ENCODE measurements around the gene CAMK2A.

CAMK2A gene

GRCh38 chr5:150289551-150290390, at the start of gene CAMK2A:
Gene CAMK2A (minus strand): TSS chr5:150289773. CDS start chr5:150289625, 148 bp downstream.
- DNase-seq, result no peak

- DNase-seq, result no peak
Measured at GRCh38 chr5:150339165-150339564, 49.6 kb upstream of the CAMK2A start.

- no peak for DNase-seq
Measured at GRCh38 chr5:150338546-150338945, 49.0 kb upstream of the CAMK2A start.

GRCh38 chr5:150335778-150336177, 46.2 kb upstream of the CAMK2A start:
- DNase-seq, result no peak

GRCh38 chr5:150333400-150333799, 43.8 kb upstream of the CAMK2A start:
- DNase-seq, result no peak

- DNase-seq, result no peak
Measured at GRCh38 chr5:150329881-150330876, 40.6 kb upstream of the CAMK2A start.

GRCh38 chr5:150329038-150329437, 39.5 kb upstream of the CAMK2A start:
- DNase-seq, result no peak

- DNase-seq, result no peak
Measured at GRCh38 chr5:150328515-150328914, 38.9 kb upstream of the CAMK2A start.

GRCh38 chr5:150327139-150327538, 37.6 kb upstream of the CAMK2A start:
- DNase-seq, result no peak

GRCh38 chr5:150326707-150327106, 37.1 kb upstream of the CAMK2A start:
- DNase-seq, result no peak

GRCh38 chr5:150325426-150325825, 35.9 kb upstream of the CAMK2A start:
- DNase-seq, result no peak

GRCh38 chr5:150323819-150324218, 34.2 kb upstream of the CAMK2A start:
- no peak for DNase-seq

GRCh38 chr5:150323092-150323491, 33.5 kb upstream of the CAMK2A start:
- DNase-seq, result no peak

GRCh38 chr5:150322202-150322601, 32.6 kb upstream of the CAMK2A start:
- no peak for DNase-seq

- DNase-seq, result no peak
Measured at GRCh38 chr5:150321784-150322183, 32.2 kb upstream of the CAMK2A start.

- DNase-seq, result no peak
Measured at GRCh38 chr5:150321211-150321610, 31.6 kb upstream of the CAMK2A start.

GRCh38 chr5:150320044-150320613, 30.6 kb upstream of the CAMK2A start:
- no peak for DNase-seq

GRCh38 chr5:150319484-150319790, 29.9 kb upstream of the CAMK2A start:
- DNase-seq, result no peak

GRCh38 chr5:150318613-150319483, 29.3 kb upstream of the CAMK2A start:
- DNase-seq, result no peak

- DNase-seq, result no peak
Measured at GRCh38 chr5:150317048-150318003, 27.8 kb upstream of the CAMK2A start.

GRCh38 chr5:150316320-150316719, 26.7 kb upstream of the CAMK2A start:
- no peak for DNase-seq
